Measurements from ENCODE around the gene FERD3L. TPM values are rescaled to one million over a fixed set of nuclear protein-coding genes. Genes with fewer than 3 reads are reported as not detected.
A peak's percentile ranks its signal among the peaks of the same experiment; 100 is the strongest.

Gene FERD3L
- total and polyA plus RNA-seq, 9 donors, result not detected

- H3K4me3 ChIP-seq, result peak overlapping the region; percentile 23
- 70 to 74% (median 73%) methylated on average over 42 of the region's 42 CpGs for WGBS, 3 donors
- no peaks in the 10 kb centered on the region for H3K9me3 ChIP-seq
- TF ChIP-seq POLR2A (IDR thresholded peaks at IDR 0.05), result no peak
- TF ChIP-seq EP300 (IDR thresholded peaks at IDR 0.05), result no peak
- TF ChIP-seq CTCF (IDR thresholded peaks at IDR 0.05), result no peak
- DNase-seq, result no peak
- intact Hi-C loops (cut with DNase I), result no loop called here
- H3K36me3 ChIP-seq, result no peaks in the 10 kb centered on the region
- no peaks in the 10 kb centered on the region for H3K4me1 ChIP-seq (ENCODE audit: insufficient read depth)
- H3K27me3 ChIP-seq, result no peaks in the 10 kb centered on the region
- H3K27ac ChIP-seq, result no peak overlapping the region
Measured at GRCh38 chr7:19112274-19113001, 32.8 kb downstream of the FERD3L start.

- no peak for DNase-seq
- H3K36me3 ChIP-seq, result no peaks in the 10 kb centered on the region
- TF ChIP-seq CTCF (IDR thresholded peaks at IDR 0.05), result no peak
- TF ChIP-seq EP300 (IDR thresholded peaks at IDR 0.05), result no peak
- no peak for TF ChIP-seq POLR2A (IDR thresholded peaks at IDR 0.05)
- H3K9me3 ChIP-seq, result no peaks in the 10 kb centered on the region
- intact Hi-C loops (cut with DNase I), result no loop called here
- WGBS, 3 donors, result 79 to 84% (median 81%) methylated on average over 15 of the region's 15 CpGs
- H3K27me3 ChIP-seq, result no peaks in the 10 kb centered on the region
- peak overlapping the region; percentile 23 for H3K4me3 ChIP-seq
- no peak overlapping the region for H3K27ac ChIP-seq
- H3K4me1 ChIP-seq (ENCODE audit: insufficient read depth), result peaks cover 1% of the 10 kb centered on the region
Measured at GRCh38 chr7:19111474-19112273, 33.5 kb downstream of the FERD3L start.

- no peak for DNase-seq
- Histone ChIP-seq H3K27ac (no peak overlapping the region), H3K27me3 (no peaks in the 10 kb centered on the region), H3K9me3 (no peaks in the 10 kb centered on the region), H3K4me1 (ENCODE audit: insufficient read depth) (peaks cover 2% of the 10 kb centered on the region), H3K36me3 (no peaks in the 10 kb centered on the region), H3K4me3 (no peak overlapping the region)
- intact Hi-C loops (cut with DNase I), result no loop called here
- TF ChIP-seq EP300 (IDR thresholded peaks at IDR 0.05), result no peak
- no peak for TF ChIP-seq CTCF (IDR thresholded peaks at IDR 0.05)
- TF ChIP-seq POLR2A (IDR thresholded peaks at IDR 0.05), result no peak
- 82 to 84% (median 83%) methylated on average over 6 of the region's 6 CpGs for WGBS, 3 donors
Measured at GRCh38 chr7:19110776-19111175, 34.4 kb downstream of the FERD3L start.

- peaks cover 2% of the 10 kb centered on the region for H3K4me1 ChIP-seq (ENCODE audit: insufficient read depth)
- H3K27ac ChIP-seq, result no peak overlapping the region
- intact Hi-C loops (cut with DNase I), result no loop called here
- no peak overlapping the region for H3K4me3 ChIP-seq
- H3K9me3 ChIP-seq, result no peaks in the 10 kb centered on the region
- DNase-seq, result no peak
- no peaks in the 10 kb centered on the region for H3K36me3 ChIP-seq
- no peaks in the 10 kb centered on the region for H3K27me3 ChIP-seq
- 84 to 87% (median 87%) methylated on average over 11 of the region's 11 CpGs for WGBS, 3 donors
- TF ChIP-seq EP300 (IDR thresholded peaks at IDR 0.05), result no peak
Measured at GRCh38 chr7:19110026-19110730, 35.0 kb downstream of the FERD3L start.

All from ovary (tissue), 9 donors.